Transverse colon (tissue), 4 donors: ENCODE measurements around the gene RAB27A.

Experiments used
- CTCF ChIP-seq, 5 experiments: fragments of 200-600 bp in 3 of 5; fragments of 450-650 bp in 2 of 5; sonication (generic) in 3 of 5; IDR thresholded peaks; 1 replicate in 2 of 5; 2 replicates in 3 of 5; pipeline ENCODE4 v1.5.1; 2016 to 2017; ENCODE audit warnings: antibody characterized with exemption in 5 of 5, inconsistent platforms in 3 of 5, mild to moderate bottlenecking in 2 of 5, moderate library complexity in 1 of 5
- EP300 ChIP-seq: sonication (generic); formaldehyde crosslinking; IDR thresholded peaks from one replicate; pipeline ENCODE4 v1.6.1; 2017; ENCODE audit warnings: antibody characterized with exemption, low read depth
- POLR2A ChIP-seq: fragments of 450-650 bp; IDR thresholded peaks from one replicate; pipeline ENCODE4 v1.6.1; 2016; ENCODE audit warnings: antibody characterized with exemption, mild to moderate bottlenecking, moderate library complexity
- POLR2AphosphoS5 ChIP-seq, 3 donors: sonication (generic); formaldehyde crosslinking; IDR thresholded peaks; one replicate each; pipeline ENCODE4 v1.6.1; 2016; ENCODE audit warnings: antibody characterized with exemption in 3 of 3

GRCh38 chr15:55266547-55266946, 23.1 kb downstream of the RAB27A start:
- TF ChIP-seq POLR2A (no peak), POLR2AphosphoS5 (IDR thresholded peaks at IDR 0.05) (no peak), CTCF (IDR thresholded peaks at IDR 0.05) (no peak), EP300 (no peak)
